Cardiac muscle cell (in vitro differentiated cells and primary cell): ENCODE measurements around the gene CBX5. TPM values are rescaled to one million over a fixed set of nuclear protein-coding genes. Genes with fewer than 3 reads are reported as not detected.

Experiments used
- DNase-seq, 2 donors: peaks; one replicate each; pipeline versions ENCODE4 v3.0.0 to v3.0.0-alpha.2; 2010 to 2017; ENCODE audit warnings: low read depth in 1 of 2, low spot score in 1 of 2
- H3K27ac ChIP-seq: fragments of 200-600 bp; sonication (generic); 2 replicates; pipeline ENCODE4 v1.5.1; 2016
- H3K27me3 ChIP-seq: fragments of 200-600 bp; sonication (generic); 2 replicates; pipeline ENCODE4 v1.6.0; 2016; ENCODE audit warnings: control low read depth
- H3K36me3 ChIP-seq: fragments of 200-600 bp; sonication (generic); 2 replicates; pipeline ENCODE4 v1.5.1; 2016; ENCODE audit warnings: control low read depth
- H3K4me1 ChIP-seq: fragments of 200-600 bp; sonication (generic); 2 replicates; pipeline ENCODE4 v1.8.1; 2017; ENCODE audit warnings: low read depth, mild to moderate bottlenecking, mixed run types
- H3K4me3 ChIP-seq: fragments of 200-600 bp; sonication (generic); 2 replicates; pipeline ENCODE4 v1.5.1; 2016; ENCODE audit warnings: mild to moderate bottlenecking
- H3K9me3 ChIP-seq: fragments of 200-600 bp; sonication (generic); 2 replicates; pipeline ENCODE4 v1.5.1; 2017; ENCODE audit warnings: low read depth, mild to moderate bottlenecking, control low read depth
- CTCF ChIP-seq: IDR thresholded peaks from 2 replicates; pipeline ENCODE4 v1.5.1; 2012; ENCODE audit warnings: low read depth, mild to moderate bottlenecking, low read length
- polyA plus RNA-seq: library from polyadenylated mRNA; unstranded; fragments of >200 nt; fragmentation: Nextera tagmentation; extraction: Ambion mirVana; gene quantifications from 2 replicates; pipeline ENCODE4 v1.2.1, GENCODE V29; 2016
- total RNA-seq: library from RNA; depleted of rRNA; stranded (reverse); fragments of >200 nt; gene quantifications from 2 replicates; pipeline ENCODE4 v1.2.3, GENCODE V29; 2016

The CBX5 gene
- total and polyA plus RNA-seq, 2 experiments from 2014 or later: 49.5 to 98.3 TPM

- no peak overlapping the region for H3K27ac ChIP-seq
- no peaks in the 10 kb centered on the region for H3K36me3 ChIP-seq
- H3K27me3 ChIP-seq: peaks cover 94% of the 10 kb centered on the region
- no peaks in the 10 kb centered on the region for H3K4me1 ChIP-seq
- no peak overlapping the region for H3K4me3 ChIP-seq
- H3K9me3 ChIP-seq: no peaks in the 10 kb centered on the region
- no peak for DNase-seq
- no peak for TF ChIP-seq CTCF
Measured at GRCh38 chr12:54199917-54200316, 80.0 kb downstream of the CBX5 start.

GRCh38 chr12:54199034-54199433, 80.9 kb downstream of the CBX5 start:
- no peak for DNase-seq
- Histone ChIP-seq H3K4me3 (no peak overlapping the region), H3K4me1 (no peaks in the 10 kb centered on the region), H3K36me3 (no peaks in the 10 kb centered on the region), H3K9me3 (no peaks in the 10 kb centered on the region), H3K27ac (no peak overlapping the region), H3K27me3 (peaks cover 94% of the 10 kb centered on the region)
- no peak for TF ChIP-seq CTCF

GRCh38 chr12:54197431-54197909, 82.5 kb downstream of the CBX5 start:
- Histone ChIP-seq H3K27me3 (peaks cover 95% of the 10 kb centered on the region), H3K4me3 (no peak overlapping the region), H3K36me3 (no peaks in the 10 kb centered on the region), H3K4me1 (no peaks in the 10 kb centered on the region), H3K9me3 (no peaks in the 10 kb centered on the region), H3K27ac (no peak overlapping the region)
- no peak for TF ChIP-seq CTCF
- no peak for DNase-seq

GRCh38 chr12:54197010-54197409, 82.9 kb downstream of the CBX5 start:
- peaks cover 95% of the 10 kb centered on the region for H3K27me3 ChIP-seq
- no peak overlapping the region for H3K4me3 ChIP-seq

GRCh38 chr12:54196396-54196795, 83.5 kb downstream of the CBX5 start:
- no peaks in the 10 kb centered on the region for H3K9me3 ChIP-seq
- no peak overlapping the region for H3K27ac ChIP-seq

More at GRCh38 chr12:54197010-54197409, 82.9 kb downstream of the CBX5 start:
- H3K4me1 ChIP-seq: no peaks in the 10 kb centered on the region
- H3K9me3 ChIP-seq: no peaks in the 10 kb centered on the region
- no peak for TF ChIP-seq CTCF
- H3K36me3 ChIP-seq: no peaks in the 10 kb centered on the region
- no peak for DNase-seq
- H3K27ac ChIP-seq: no peak overlapping the region

More at GRCh38 chr12:54196396-54196795, 83.5 kb downstream of the CBX5 start:
- no peaks in the 10 kb centered on the region for H3K4me1 ChIP-seq
- no peaks in the 10 kb centered on the region for H3K36me3 ChIP-seq
- no peak for DNase-seq
- H3K4me3 ChIP-seq: no peak overlapping the region
- peaks cover 93% of the 10 kb centered on the region for H3K27me3 ChIP-seq
- no peak for TF ChIP-seq CTCF
